Naive thymus-derived CD8-positive, alpha-beta T cell (primary cell): ENCODE measurements around the gene TMEM132C. TPM values are rescaled to one million over a fixed set of nuclear protein-coding genes. Genes with fewer than 3 reads are reported as not detected.

Experiments used
- ATAC-seq, 2 donors: fragments of 150-1000 bp; cut with Tn5 transposase in 1 of 2; sonication (Bioruptor Pico), chemical (Tn5 transposase) in 1 of 2; 1 replicate in 1 of 2; 2 replicates in 1 of 2; pipeline ENCODE4 v1.10.0; 2021; ENCODE audit warnings: mild to moderate bottlenecking in 2 of 2, moderate library complexity in 2 of 2
- POLR2A ChIA-PET: fragments of 350-600 bp; sonication (Branson Sonifier 250); formaldehyde crosslinking; loops from one replicate; lab custom pipeline; 2021; ENCODE audit warnings: antibody characterized with exemption; lab: Charles Lee
- DNase-seq, 10 donors: peaks; one replicate each; pipeline versions ENCODE4 v3.0.0 to v3.0.0-alpha.2; 2020 to 2022
- H3K27ac Mint-ChIP-seq, 10 donors: one replicate each; pipeline ENCODE4 v1.8.0; 2020 to 2022; ENCODE audit warnings: mild to moderate bottlenecking in 10 of 10, mixed read lengths in 10 of 10, moderate library complexity in 4 of 10, inconsistent platforms in 1 of 10
- H3K27me3 Mint-ChIP-seq, 5 donors: one replicate each; pipeline ENCODE4 v1.8.0; 2021 to 2022; ENCODE audit warnings: mixed read lengths in 5 of 5
- H3K36me3 Mint-ChIP-seq, 3 donors: one replicate each; pipeline ENCODE4 v1.8.0; 2020 to 2022; ENCODE audit warnings: mixed read lengths in 3 of 3, mild to moderate bottlenecking in 2 of 3, inconsistent platforms in 1 of 3
- H3K4me1 Mint-ChIP-seq, 4 donors: one replicate each; pipeline ENCODE4 v1.8.0; 2021 to 2022; ENCODE audit warnings: mixed read lengths in 4 of 4
- H3K4me3 Mint-ChIP-seq, 10 donors: one replicate each; pipeline ENCODE4 v1.8.0; 2020 to 2022; ENCODE audit warnings: mild to moderate bottlenecking in 10 of 10, mixed read lengths in 10 of 10, moderate library complexity in 6 of 10, inconsistent platforms in 1 of 10
- H3K9me3 Mint-ChIP-seq, 9 donors: one replicate each; pipeline ENCODE4 v1.8.0; 2020 to 2022; ENCODE audit warnings: mixed read lengths in 9 of 9, mild to moderate bottlenecking in 3 of 9, inconsistent platforms in 1 of 9, moderate library complexity in 1 of 9
- microRNA-seq: library from miRNA; unstranded; fragments of <30 nt; microRNA quantifications from one replicate; pipeline ENCODE4 v1.2.0, GENCODE V29; 2022; ENCODE audit warnings: borderline microRNAs expressed
- polyA plus RNA-seq, 3 donors: library from polyadenylated mRNA; unstranded; fragments of 300-500 nt; fragmentation: Illumina TruSeq; gene quantifications; one replicate each; pipeline ENCODE4 v1.2.3, GENCODE V29; 2021
- total RNA-seq, 8 experiments: library from RNA in 2 of 8; stranded (reverse) in 2 of 8; gene quantifications; one replicate each; pipeline ENCODE4 v1.2.3 and lab custom pipeline; 2021 to 2026

TMEM132C gene
- total and polyA plus RNA-seq, 5 experiments from 2014 or later = 0.11 TPM; not detected in 4

- Mint-ChIP-seq H3K4me3 (peak overlapping the region in 4 of 10 donors; percentile 15 to 82 (median 42)), H3K36me3 (peaks cover 0 to 3% (median 0%) of the 10 kb centered on the region in 3 donors), H3K27me3 (peaks cover 0 to 12% (median 6%) of the 10 kb centered on the region in 5 donors), H3K4me1 (peaks cover 0 to 43% (median 1%) of the 10 kb centered on the region in 4 donors), H3K27ac (peak overlapping the region in 4 of 10 donors; percentile 21 to 91 (median 39)), H3K9me3 (no peaks in the 10 kb centered on the region)
- POLR2A ChIA-PET = no interaction called here
- DNase-seq (peak in 1 of 10 donors; percentile 13), ATAC-seq (no peak)
Observed at GRCh38 chr12:128745772-128746689, 479.1 kb downstream of the TMEM132C start.

- Mint-ChIP-seq H3K9me3 (no peaks in the 10 kb centered on the region), H3K27me3 (peaks cover 0 to 12% (median 2%) of the 10 kb centered on the region in 5 donors), H3K27ac (peak overlapping the region in 2 of 10 donors; percentile 24 to 91), H3K36me3 (no peaks in the 10 kb centered on the region), H3K4me1 (peaks cover 0 to 43% (median 1%) of the 10 kb centered on the region in 4 donors), H3K4me3 (no peak overlapping the region)
- ATAC-seq = no peak
- DNase-seq = no peak
- POLR2A ChIA-PET = no interaction called here
Observed at GRCh38 chr12:128747441-128747840, 480.5 kb downstream of the TMEM132C start.

DNA sequence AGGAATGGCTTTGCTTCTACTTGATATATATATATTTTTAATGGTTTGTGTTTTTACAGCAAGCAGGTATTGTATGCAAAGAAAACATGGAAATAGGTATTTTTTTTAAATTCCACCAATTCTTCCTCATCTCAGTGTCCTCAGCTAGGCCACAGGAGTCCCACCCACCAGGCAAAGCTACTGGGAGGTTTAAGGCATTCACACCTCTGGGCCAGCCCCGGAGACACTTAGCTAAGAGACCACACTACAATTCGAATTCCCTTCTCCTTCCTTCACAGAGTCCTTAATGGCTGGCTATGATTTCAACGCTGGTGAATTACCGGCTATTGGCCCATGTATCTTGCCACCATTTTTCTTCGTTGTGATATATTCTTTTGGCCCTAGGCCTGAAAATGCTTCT lies 485.4 kb downstream of the TMEM132C start:
- DNase-seq = no peak
- H3K27ac Mint-ChIP-seq = no peak overlapping the region
- peaks cover 0 to 5% (median 0%) of the 10 kb centered on the region in 9 donors for H3K9me3 Mint-ChIP-seq
- H3K4me1 Mint-ChIP-seq = peaks cover 0 to 10% (median 1%) of the 10 kb centered on the region in 4 donors
- no peaks in the 10 kb centered on the region for H3K36me3 Mint-ChIP-seq
- no peak overlapping the region for H3K4me3 Mint-ChIP-seq
- H3K27me3 Mint-ChIP-seq = peaks cover 0 to 9% (median 0%) of the 10 kb centered on the region in 5 donors
- POLR2A ChIA-PET = no interaction called here
- ATAC-seq = no peak

DNA sequence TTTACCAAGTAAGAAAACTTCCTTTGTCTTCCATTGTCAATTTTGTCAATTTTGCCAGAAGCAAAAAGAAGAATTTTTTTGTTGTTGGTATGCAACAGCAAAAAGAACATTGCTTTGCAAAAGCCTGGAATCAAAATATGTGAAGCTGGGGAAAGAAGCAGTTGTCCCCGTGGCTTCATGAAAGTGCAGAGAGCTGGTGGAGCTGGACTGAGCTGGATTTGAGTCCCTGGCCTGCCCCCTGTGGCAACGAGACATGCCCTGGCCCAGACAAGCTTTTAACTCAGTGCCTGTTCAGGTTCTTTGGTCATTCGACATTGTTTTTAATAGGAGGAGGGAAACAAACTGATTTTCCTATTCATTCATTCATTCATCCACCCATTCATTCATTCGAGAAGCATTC lies 486.5 kb downstream of the TMEM132C start:
- Mint-ChIP-seq H3K27me3 (peaks cover 0 to 5% (median 0%) of the 10 kb centered on the region in 5 donors), H3K4me3 (no peak overlapping the region), H3K4me1 (peaks cover 0 to 5% (median 0%) of the 10 kb centered on the region in 4 donors), H3K27ac (no peak overlapping the region), H3K9me3 (peaks cover 0 to 5% (median 0%) of the 10 kb centered on the region in 9 donors), H3K36me3 (no peaks in the 10 kb centered on the region)
- POLR2A ChIA-PET = no interaction called here
- ATAC-seq = no peak
- no peak for DNase-seq

GRCh38 chr12:128754275-128754674 lies 487.3 kb downstream of the TMEM132C start:
- POLR2A ChIA-PET = no interaction called here
- peaks cover 0 to 8% (median 0%) of the 10 kb centered on the region in 5 donors for H3K27me3 Mint-ChIP-seq
- ATAC-seq = no peak
- no peak overlapping the region for H3K4me3 Mint-ChIP-seq
- no peaks in the 10 kb centered on the region for H3K36me3 Mint-ChIP-seq
- peaks cover 0 to under 1% (median 0%) of the 10 kb centered on the region in 4 donors for H3K4me1 Mint-ChIP-seq
- H3K9me3 Mint-ChIP-seq = peaks cover 0 to 5% (median 0%) of the 10 kb centered on the region in 9 donors
- no peak overlapping the region for H3K27ac Mint-ChIP-seq
- DNase-seq = no peak

DNA sequence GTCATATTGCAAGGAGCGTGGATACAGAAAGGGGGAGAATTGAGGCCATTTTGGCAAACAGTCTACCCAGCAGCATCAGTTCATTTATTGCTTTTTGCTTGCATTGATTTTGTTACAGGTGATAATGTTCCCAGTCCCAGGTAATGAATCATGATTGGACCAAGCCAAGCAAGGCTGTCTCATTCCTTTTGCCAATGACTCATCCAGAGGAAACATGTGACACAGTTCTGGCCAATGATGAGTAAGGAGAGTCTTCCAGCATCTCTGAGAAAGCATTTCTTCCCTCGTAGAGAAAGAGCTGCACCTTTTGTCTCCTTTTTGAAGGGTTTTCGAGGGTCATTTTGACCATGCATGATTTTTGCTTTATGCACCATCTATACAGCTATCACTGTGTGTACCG lies 488.6 kb downstream of the TMEM132C start:
- ATAC-seq (no peak), DNase-seq (no peak)
- POLR2A ChIA-PET = no interaction called here
- Mint-ChIP-seq H3K27ac (no peak overlapping the region), H3K4me1 (no peaks in the 10 kb centered on the region), H3K4me3 (no peak overlapping the region), H3K36me3 (no peaks in the 10 kb centered on the region), H3K9me3 (peaks cover 0 to 5% (median 0%) of the 10 kb centered on the region in 9 donors), H3K27me3 (peaks cover 0 to 8% (median 3%) of the 10 kb centered on the region in 5 donors)

Small RNA genes within 50 kb of the gene (microRNA-seq; reads per million reads assigned to microRNA genes)
- not detected for gene MIR3612
- not detected for gene MIR4419B
